ENCODE measurements around the gene HOXA3. TPM values are rescaled to one million over a fixed set of nuclear protein-coding genes. Genes with fewer than 3 reads are reported as not detected.
A peak's percentile ranks its signal among the peaks of the same experiment; 100 is the strongest.

The HOXA3 gene
- polyA plus RNA-seq, 1 donor (not counting 4 experiments of a cell fraction or from before 2014, with no cell fraction given), result 0.58 TPM

DNA sequence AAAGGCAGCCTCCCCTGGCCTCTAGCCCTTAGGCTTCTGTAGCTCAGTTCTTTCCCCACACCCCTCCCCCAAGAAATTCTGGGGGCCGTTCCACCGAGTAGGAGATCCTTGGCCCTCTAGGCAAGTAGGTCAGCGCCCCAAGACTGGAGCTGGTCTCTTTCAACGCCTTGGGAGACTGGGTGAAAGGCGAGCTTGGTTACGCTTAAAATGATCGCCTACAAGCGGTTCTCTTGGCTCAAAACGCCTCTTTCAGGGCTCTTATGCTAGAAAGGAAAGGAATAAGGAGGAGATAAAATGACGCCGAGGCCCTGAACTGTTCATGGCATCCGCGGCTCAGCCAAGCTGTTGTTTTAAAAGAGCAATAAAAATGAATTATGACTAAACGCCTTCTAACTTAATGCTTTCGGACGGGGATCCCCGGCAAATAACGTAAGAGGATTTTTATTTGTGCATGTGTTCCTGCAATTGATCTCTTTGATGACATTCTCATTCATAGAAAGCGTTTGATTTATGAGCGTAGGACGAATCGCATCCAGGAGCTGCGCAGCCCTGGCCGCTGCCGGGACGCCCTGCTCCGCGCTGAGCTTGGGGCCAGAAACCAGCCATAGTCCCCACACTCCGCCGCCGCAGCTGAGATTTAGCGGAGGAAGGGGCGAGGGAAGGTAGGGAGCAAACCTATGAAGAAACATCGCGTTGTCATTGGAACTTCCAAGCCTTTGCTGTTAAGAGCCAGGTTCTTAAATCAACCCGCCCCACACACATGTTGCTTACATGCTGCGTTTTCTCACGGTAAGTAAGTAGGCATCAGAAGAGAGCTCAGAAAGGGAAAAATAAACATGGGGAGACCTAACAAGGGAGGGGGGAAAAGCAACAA, 53.6 kb downstream of the HOXA3 start:
- Histone ChIP-seq H3K4me2 (ENCODE audit: control insufficient read depth, extremely low read depth, insufficient read depth, low read depth, low read length) (peak overlapping the region; percentile 97), H3K79me2 (ENCODE audit: control insufficient read depth, insufficient read depth, low read length) (peaks cover 83% of the 10 kb centered on the region), H3K36me3 (ENCODE audit: control insufficient read depth in 2 of 2, extremely low read depth in 1 of 2, insufficient read depth in 2 of 2, low read length in 2 of 2) (peaks cover 2 to 17% of the 10 kb centered on the region in 2 experiments), H3K9me3 (ENCODE audit: control insufficient read depth, low read depth, low read length) (no peaks in the 10 kb centered on the region), H3K4me1 (ENCODE audit: control insufficient read depth, extremely low read depth, insufficient read depth, low read length) (peaks cover 48% of the 10 kb centered on the region), H2AFZ (ENCODE audit: control insufficient read depth, low read length) (no peak overlapping the region), H3K4me3 (ENCODE audit: control insufficient read depth in 2 of 3, extremely low read depth in 1 of 3, insufficient read depth in 2 of 3, low read depth in 1 of 3, low read length in 3 of 3) (peak overlapping the region; percentile 83 to 96 (median 89)), H3K27ac (ENCODE audit: control insufficient read depth, insufficient read depth, low read length) (peak overlapping the region; percentile 97), H3K9me1 (ENCODE audit: control insufficient read depth, extremely low read depth, insufficient read depth, low read length) (no peaks in the 10 kb centered on the region), H3K9ac (ENCODE audit: control insufficient read depth, extremely low read depth, insufficient read depth, low read length) (peak overlapping the region; percentile 97), H3K27me3 (ENCODE audit: control insufficient read depth, extremely low read depth, insufficient read depth, low read length) (no peaks in the 10 kb centered on the region), H4K20me1 (ENCODE audit: control insufficient read depth, extremely low read depth, insufficient read depth, low read length) (no peaks in the 10 kb centered on the region)
- TF ChIP-seq, protein P1, sequence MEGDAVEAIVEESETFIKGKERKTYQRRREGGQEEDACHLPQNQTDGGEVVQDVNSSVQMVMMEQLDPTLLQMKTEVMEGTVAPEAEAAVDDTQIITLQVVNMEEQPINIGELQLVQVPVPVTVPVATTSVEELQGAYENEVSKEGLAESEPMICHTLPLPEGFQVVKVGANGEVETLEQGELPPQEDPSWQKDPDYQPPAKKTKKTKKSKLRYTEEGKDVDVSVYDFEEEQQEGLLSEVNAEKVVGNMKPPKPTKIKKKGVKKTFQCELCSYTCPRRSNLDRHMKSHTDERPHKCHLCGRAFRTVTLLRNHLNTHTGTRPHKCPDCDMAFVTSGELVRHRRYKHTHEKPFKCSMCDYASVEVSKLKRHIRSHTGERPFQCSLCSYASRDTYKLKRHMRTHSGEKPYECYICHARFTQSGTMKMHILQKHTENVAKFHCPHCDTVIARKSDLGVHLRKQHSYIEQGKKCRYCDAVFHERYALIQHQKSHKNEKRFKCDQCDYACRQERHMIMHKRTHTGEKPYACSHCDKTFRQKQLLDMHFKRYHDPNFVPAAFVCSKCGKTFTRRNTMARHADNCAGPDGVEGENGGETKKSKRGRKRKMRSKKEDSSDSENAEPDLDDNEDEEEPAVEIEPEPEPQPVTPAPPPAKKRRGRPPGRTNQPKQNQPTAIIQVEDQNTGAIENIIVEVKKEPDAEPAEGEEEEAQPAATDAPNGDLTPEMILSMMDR (optimal IDR thresholded peaks at IDR 0.05 in 1 of 3, IDR thresholded peaks at IDR 0.05 in 1 of 3, conservative IDR thresholded peaks at IDR 0.05 in 1 of 3; ENCODE audit: extremely low read depth in 1 of 3, insufficient read depth in 2 of 3, low read length in 3 of 3), result no peak
- no peak for TF ChIP-seq EZH2 (IDR thresholded peaks at IDR 0.05; ENCODE audit: low read length)
- DNase-seq (ENCODE audit: low read depth, low spot score) (no peak), FAIRE-seq (peak; percentile 5)
- dilution Hi-C loops (cut with MboI; ENCODE audit: extremely low pct_ligation_motif_present, low sequenced_read_pairs), result loop anchor here (25.0 kb wide), 1 partner anchor 237 kb away; the partner anchor contains the start of gene SKAP2

DNA sequence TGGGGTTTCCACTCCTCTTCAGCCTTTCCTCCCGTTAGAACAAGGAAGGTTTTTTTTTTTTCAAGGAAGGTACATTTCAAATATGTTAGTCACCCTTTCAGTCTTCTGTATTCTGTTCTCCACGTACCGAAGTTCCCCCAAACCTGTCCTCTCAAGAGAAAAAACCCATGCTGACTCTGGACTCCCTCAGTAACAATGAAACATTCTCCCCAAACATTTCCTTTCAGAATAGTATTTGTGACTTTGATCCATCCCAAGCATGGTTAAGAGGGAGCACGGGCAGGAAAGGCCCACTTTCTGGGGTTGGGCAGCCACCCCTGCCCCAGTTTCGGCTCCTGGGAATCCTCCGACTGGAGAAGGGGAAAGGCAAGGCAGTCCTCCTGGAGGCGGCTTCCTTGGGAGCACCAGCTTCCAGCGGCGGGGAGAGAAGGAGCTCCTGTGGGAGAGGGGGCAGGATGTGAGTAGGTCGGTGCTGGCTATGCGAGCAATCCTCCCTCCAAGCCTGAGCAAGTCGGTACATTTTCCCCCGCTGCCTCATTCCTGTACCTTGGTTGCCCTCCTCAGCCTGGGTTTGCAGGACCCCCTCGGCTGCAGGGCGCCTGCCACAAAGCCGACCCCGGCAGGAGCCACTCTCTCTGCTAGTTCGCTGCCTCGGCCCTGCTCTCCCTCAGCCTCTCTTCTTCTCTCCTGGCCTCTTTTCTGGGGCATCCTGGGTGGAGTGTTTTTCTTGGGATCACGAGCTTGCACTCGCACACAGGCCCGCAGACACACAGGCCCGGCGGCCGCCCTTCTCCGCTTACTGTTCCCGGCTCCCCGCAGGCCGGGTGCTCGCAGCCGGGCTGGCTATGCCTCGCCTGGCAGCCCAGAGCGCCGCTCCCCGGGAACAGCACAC, 54.5 kb downstream of the HOXA3 start:
- Histone ChIP-seq H3K4me2 (ENCODE audit: control insufficient read depth, extremely low read depth, insufficient read depth, low read depth, low read length) (peak overlapping the region; percentile 97), H3K9ac (ENCODE audit: control insufficient read depth, extremely low read depth, insufficient read depth, low read length) (peak overlapping the region; percentile 97), H3K36me3 (ENCODE audit: control insufficient read depth in 2 of 2, extremely low read depth in 1 of 2, insufficient read depth in 2 of 2, low read length in 2 of 2) (peaks cover 2 to 17% of the 10 kb centered on the region in 2 experiments), H3K4me1 (ENCODE audit: control insufficient read depth, extremely low read depth, insufficient read depth, low read length) (peaks cover 43% of the 10 kb centered on the region), H3K9me3 (ENCODE audit: control insufficient read depth, low read depth, low read length) (no peaks in the 10 kb centered on the region), H2AFZ (ENCODE audit: control insufficient read depth, low read length) (no peak overlapping the region), H3K79me2 (ENCODE audit: control insufficient read depth, insufficient read depth, low read length) (peaks cover 81% of the 10 kb centered on the region), H3K27ac (ENCODE audit: control insufficient read depth, insufficient read depth, low read length) (peak overlapping the region; percentile 97), H3K27me3 (ENCODE audit: control insufficient read depth, extremely low read depth, insufficient read depth, low read length) (no peaks in the 10 kb centered on the region), H3K4me3 (ENCODE audit: control insufficient read depth in 2 of 3, extremely low read depth in 1 of 3, insufficient read depth in 2 of 3, low read depth in 1 of 3, low read length in 3 of 3) (peak overlapping the region; percentile 83 to 96 (median 89)), H4K20me1 (ENCODE audit: control insufficient read depth, extremely low read depth, insufficient read depth, low read length) (no peaks in the 10 kb centered on the region), H3K9me1 (ENCODE audit: control insufficient read depth, extremely low read depth, insufficient read depth, low read length) (no peaks in the 10 kb centered on the region)
- FAIRE-seq (no peak), DNase-seq (ENCODE audit: low read depth, low spot score) (no peak)
- dilution Hi-C loops (cut with MboI; ENCODE audit: extremely low pct_ligation_motif_present, low sequenced_read_pairs), result loop anchor here (25.0 kb wide), 1 partner anchor 236 kb away; the partner anchor contains the start of gene SKAP2
- TF ChIP-seq, protein P1 (optimal IDR thresholded peaks at IDR 0.05 in 1 of 3, IDR thresholded peaks at IDR 0.05 in 1 of 3, conservative IDR thresholded peaks at IDR 0.05 in 1 of 3; ENCODE audit: extremely low read depth in 1 of 3, insufficient read depth in 2 of 3, low read length in 3 of 3), result peak in 2 of 3 experiments; percentile 23 to 26
- no peak for TF ChIP-seq EZH2 (IDR thresholded peaks at IDR 0.05; ENCODE audit: low read length)

Measured in keratinocyte (primary cell).